Measurements from ENCODE around the gene PDILT.

PDILT gene

GRCh38 chr16:20355114-20355782 lies 49.3 kb downstream of the PDILT start:
- Histone ChIP-seq H3K27ac (no peak overlapping the region), H3K36me3 (replicated peaks) (no peaks in the 10 kb centered on the region), H3K4me3 (ENCODE audit: low read depth, low read length) (no peak overlapping the region), H3K27me3 (replicated peaks) (no peaks in the 10 kb centered on the region)
- no peak for TF ChIP-seq CTCF (IDR thresholded peaks at IDR 0.05; ENCODE audit: low read depth, low read length, missing control alignments)
- in situ Hi-C loops (cut with HindIII; ENCODE audit: low pct_ligation_motif_present, low sequenced_read_pairs): no loop called here
- no peak for DNase-seq

DNA sequence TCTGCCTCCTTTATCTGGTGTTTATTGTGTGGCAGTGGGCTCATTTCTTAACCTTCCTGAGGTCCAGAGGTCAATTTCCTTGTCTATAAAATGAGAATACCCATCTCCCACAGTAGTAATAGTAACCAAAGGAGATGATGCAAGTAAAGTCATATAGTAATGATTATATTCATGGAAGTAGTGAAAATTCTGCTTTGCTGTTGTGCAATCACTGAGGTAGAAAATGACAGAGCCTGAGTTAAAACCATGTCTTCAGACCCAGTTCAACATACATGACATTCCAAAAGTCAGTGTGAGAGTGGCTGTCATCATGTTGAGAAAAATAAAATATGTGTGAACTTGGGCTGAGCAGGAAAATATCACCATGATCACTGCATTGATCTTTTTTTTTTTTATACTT lies 51.2 kb downstream of the PDILT start:
- Histone ChIP-seq H3K36me3 (replicated peaks) (no peaks in the 10 kb centered on the region), H3K4me3 (ENCODE audit: low read depth, low read length) (no peak overlapping the region), H3K27ac (no peak overlapping the region), H3K27me3 (replicated peaks) (no peaks in the 10 kb centered on the region)
- in situ Hi-C loops (cut with HindIII; ENCODE audit: low pct_ligation_motif_present, low sequenced_read_pairs): no loop called here
- DNase-seq: no peak
- TF ChIP-seq CTCF (IDR thresholded peaks at IDR 0.05; ENCODE audit: low read depth, low read length, missing control alignments): no peak

DNA sequence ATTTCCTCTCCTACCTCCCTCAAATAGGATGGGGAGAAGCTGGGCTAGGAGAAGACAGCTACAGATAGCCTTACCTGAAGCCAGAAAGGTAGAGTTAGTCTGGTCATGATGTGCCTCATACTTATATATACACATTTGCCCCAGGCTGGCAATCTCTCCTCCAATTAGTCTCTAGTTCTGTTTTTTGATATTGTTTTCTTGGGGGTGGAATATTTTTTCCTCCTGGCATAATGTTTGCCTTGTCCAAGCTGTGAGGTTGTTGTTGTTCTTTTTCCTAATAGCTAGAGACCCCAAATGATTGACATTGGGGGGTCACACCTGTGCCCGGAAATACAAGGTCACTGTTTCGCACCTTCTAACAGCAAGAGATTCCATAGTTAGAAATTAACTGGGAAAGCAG lies 51.9 kb downstream of the PDILT start, which contains the start of gene UMOD:
Gene UMOD (minus strand): TSS at position 101 of the 400 bp plus-strand sequence. CDS start 1,978 bp downstream, outside the sequence.
- no peak for DNase-seq
- in situ Hi-C loops (cut with HindIII; ENCODE audit: low pct_ligation_motif_present, low sequenced_read_pairs): no loop called here
- TF ChIP-seq CTCF (IDR thresholded peaks at IDR 0.05; ENCODE audit: low read depth, low read length, missing control alignments): no peak
- Histone ChIP-seq H3K27me3 (replicated peaks) (no peaks in the 10 kb centered on the region), H3K27ac (no peak within 1 kb of the TSS), H3K4me3 (ENCODE audit: low read depth, low read length) (no peak within 1 kb of the TSS), H3K36me3 (replicated peaks) (no peaks in the 10 kb centered on the region)

DNA sequence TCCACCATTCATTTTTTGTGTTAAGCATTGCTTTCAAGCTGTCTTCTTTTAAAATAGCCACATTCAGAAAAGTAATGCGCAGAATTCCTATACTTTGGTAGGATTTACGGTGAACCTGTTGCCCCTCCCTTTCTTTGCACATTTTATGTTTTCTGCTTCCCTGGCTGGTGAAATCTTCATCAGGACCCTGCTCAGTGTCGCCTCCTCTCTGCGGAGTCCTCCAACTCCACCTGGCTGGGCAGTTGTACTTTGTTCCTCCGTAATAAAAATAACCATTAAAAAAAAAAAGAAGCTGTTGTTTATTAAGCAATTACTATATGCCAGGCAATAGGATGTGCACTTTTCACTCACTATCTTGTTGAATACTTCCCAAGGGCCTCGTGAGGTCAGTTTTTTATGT lies 54.9 kb downstream of the PDILT start:
- Histone ChIP-seq H3K27me3 (replicated peaks) (no peaks in the 10 kb centered on the region), H3K4me3 (ENCODE audit: low read depth, low read length) (no peak overlapping the region), H3K36me3 (replicated peaks) (no peaks in the 10 kb centered on the region), H3K27ac (no peak overlapping the region)
- TF ChIP-seq CTCF (IDR thresholded peaks at IDR 0.05; ENCODE audit: low read depth, low read length, missing control alignments): no peak
- in situ Hi-C loops (cut with HindIII; ENCODE audit: low pct_ligation_motif_present, low sequenced_read_pairs): no loop called here
- no peak for DNase-seq

DNA sequence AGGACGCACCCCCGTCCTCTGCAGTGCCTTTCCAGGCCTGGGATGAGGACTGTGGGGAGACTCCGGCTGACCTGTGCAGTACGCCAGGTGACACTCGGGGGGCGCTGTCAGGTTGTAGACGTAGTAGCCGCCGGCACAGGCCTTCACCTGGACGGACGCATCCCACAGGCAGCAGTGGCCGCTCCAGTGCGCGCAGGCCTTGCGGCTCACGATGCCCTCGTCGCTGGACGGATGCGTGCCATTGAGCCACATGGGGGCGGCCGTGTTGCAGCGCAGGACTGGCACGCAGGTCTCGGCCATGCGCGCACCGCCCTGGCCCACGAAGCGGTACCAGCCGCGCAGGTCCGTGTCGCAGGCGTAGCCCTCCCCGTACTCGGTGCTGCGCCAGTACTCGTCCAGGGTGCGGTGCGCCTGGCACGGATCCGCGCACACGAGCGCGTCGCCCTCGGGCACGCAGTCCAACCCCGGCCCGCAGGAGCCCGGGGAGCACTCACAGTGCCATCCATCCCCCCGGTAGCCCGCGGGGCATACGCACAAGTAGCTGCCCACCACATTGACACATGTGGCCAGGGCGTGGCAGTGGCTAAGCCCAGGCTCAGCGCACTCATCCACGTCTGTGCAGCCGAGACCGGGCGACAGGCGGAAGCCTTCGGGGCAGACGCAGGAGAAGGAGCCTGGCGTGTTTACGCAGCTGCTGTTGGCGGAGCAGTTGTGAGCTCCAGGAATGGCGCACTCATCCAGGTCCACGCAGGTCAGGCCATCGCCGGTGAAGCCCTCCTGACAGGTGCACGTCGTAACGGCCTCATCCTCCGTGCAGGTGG lies 56.0 kb downstream of the PDILT start:
- no peak for DNase-seq
- Histone ChIP-seq H3K4me3 (ENCODE audit: low read depth, low read length) (no peak overlapping the region), H3K36me3 (replicated peaks) (no peaks in the 10 kb centered on the region), H3K27me3 (replicated peaks) (no peaks in the 10 kb centered on the region), H3K27ac (no peak overlapping the region)
- in situ Hi-C loops (cut with HindIII; ENCODE audit: low pct_ligation_motif_present, low sequenced_read_pairs): no loop called here
- TF ChIP-seq CTCF (IDR thresholded peaks at IDR 0.05; ENCODE audit: low read depth, low read length, missing control alignments): no peak
